GM18867 (cell line): ENCODE results near the gene ZNF518B.
A peak's percentile ranks its signal among the peaks of the same experiment; 100 is the strongest.

Experiments used
- ATAC-seq: cut with Tn5 transposase; IDR thresholded peaks from one replicate; pipeline ENCODE4 v1.9.1; 2021; ENCODE audit warnings: mild to moderate bottlenecking, moderate library complexity; ENCODE audit not compliant: unreplicated experiment

The ZNF518B gene

GRCh38 chr4:10457255-10457801, at the start of gene ZNF518B:
ZNF518B (minus strand) TSS chr4:10457426; CDS start chr4:10446328, 11,098 bp downstream.
- peak; percentile 73 for ATAC-seq

GRCh38 chr4:10506077-10506476, 48.9 kb upstream of the ZNF518B start:
- ATAC-seq = no peak

- ATAC-seq = no peak
Observed at GRCh38 chr4:10504570-10505179, 47.4 kb upstream of the ZNF518B start.

GRCh38 chr4:10502717-10503116, 45.5 kb upstream of the ZNF518B start:
- ATAC-seq = no peak

GRCh38 chr4:10500776-10501175, 43.5 kb upstream of the ZNF518B start:
- ATAC-seq = no peak

GRCh38 chr4:10496200-10496599, 39.0 kb upstream of the ZNF518B start:
- ATAC-seq = no peak

- ATAC-seq = no peak
Observed at GRCh38 chr4:10495651-10496050, 38.4 kb upstream of the ZNF518B start.

- no peak for ATAC-seq
Observed at GRCh38 chr4:10492464-10492863, 35.2 kb upstream of the ZNF518B start.

GRCh38 chr4:10491401-10491800, 34.2 kb upstream of the ZNF518B start:
- ATAC-seq = no peak

- ATAC-seq = no peak
Observed at GRCh38 chr4:10490996-10491395, 33.8 kb upstream of the ZNF518B start.

- no peak for ATAC-seq
Observed at GRCh38 chr4:10482913-10483312, 25.7 kb upstream of the ZNF518B start.

- ATAC-seq = no peak
Observed at GRCh38 chr4:10480616-10481015, 23.4 kb upstream of the ZNF518B start.

GRCh38 chr4:10478621-10479020, 21.4 kb upstream of the ZNF518B start:
- ATAC-seq = no peak

- no peak for ATAC-seq
Observed at GRCh38 chr4:10470505-10470904, 13.3 kb upstream of the ZNF518B start.

- no peak for ATAC-seq
Observed at GRCh38 chr4:10466161-10466560, 8.9 kb upstream of the ZNF518B start.

- ATAC-seq = no peak
Observed at GRCh38 chr4:10462876-10463275, 5.7 kb upstream of the ZNF518B start.

- ATAC-seq = no peak
Observed at GRCh38 chr4:10461850-10462400, 4.7 kb upstream of the ZNF518B start.

- peak; percentile 77 for ATAC-seq
Observed at GRCh38 chr4:10461091-10461849, 4.0 kb upstream of the ZNF518B start.

- ATAC-seq = no peak
Observed at GRCh38 chr4:10460313-10461047, 3.3 kb upstream of the ZNF518B start.

GRCh38 chr4:10459305-10459704, 2.1 kb upstream of the ZNF518B start:
- no peak for ATAC-seq

- ATAC-seq = no peak
Observed at GRCh38 chr4:10458177-10458576, 951 bp upstream of the ZNF518B start.
